ENCODE results near the gene LRFN3.
A peak's percentile ranks its signal among the peaks of the same experiment; 100 is the strongest.

Gene LRFN3

GRCh38 chr19:35928507-35928906 lies 7.7 kb upstream of the LRFN3 start:
- no peak overlapping the region for H3K23ac ChIP-seq (ENCODE audit: low read length in 2 of 2)
- H3K4me2 ChIP-seq (ENCODE audit: low read length, poor library complexity, severe bottlenecking) = no peak overlapping the region
- no peak for DNase-seq
- no peak overlapping the region for H2AFZ ChIP-seq (ENCODE audit: low read depth, low read length)
- no peak overlapping the region for H2AK5ac ChIP-seq (ENCODE audit: low read length, severe bottlenecking)
- H3K4ac ChIP-seq (ENCODE audit: low read depth in 1 of 2, low read length in 2 of 2) = no peak overlapping the region
- H4K8ac ChIP-seq (ENCODE audit: low read length) = no peak overlapping the region
- H2BK5ac ChIP-seq (ENCODE audit: low read depth, low read length, poor library complexity, severe bottlenecking) = no peak overlapping the region
- H3K79me1 ChIP-seq (replicated peaks; ENCODE audit: low read length, poor library complexity, severe bottlenecking) = no peaks in the 10 kb centered on the region
- H3K9me3 ChIP-seq (ENCODE audit: control insufficient read depth, low read length) = peaks cover 10% of the 10 kb centered on the region
- H3K4me3 ChIP-seq (ENCODE audit: insufficient read depth in 1 of 2, low read depth in 1 of 2, low read length in 2 of 2) = no peak overlapping the region
- no peak overlapping the region for H3K14ac ChIP-seq (ENCODE audit: low read length in 2 of 2)
- no peak overlapping the region for H3K27ac ChIP-seq (ENCODE audit: low read length, poor library complexity, severe bottlenecking)
- H2BK15ac ChIP-seq (ENCODE audit: low read depth, poor library complexity, severe bottlenecking) = no peak overlapping the region
- peaks cover 5 to 20% of the 10 kb centered on the region in 2 experiments for H3K27me3 ChIP-seq (ENCODE audit: control insufficient read depth in 1 of 2, insufficient read depth in 1 of 2, low read length in 2 of 2)
- peaks cover 2% of the 10 kb centered on the region for H3K4me1 ChIP-seq (ENCODE audit: control insufficient read depth, insufficient read depth, low read depth, low read length)
- H3K18ac ChIP-seq (ENCODE audit: low read depth in 1 of 2, low read length in 2 of 2) = no peak overlapping the region
- H2BK120ac ChIP-seq (ENCODE audit: low read depth, low read length) = no peak overlapping the region
- no peak overlapping the region for H4K91ac ChIP-seq (ENCODE audit: low read length)
- no peak overlapping the region for H2BK12ac ChIP-seq (ENCODE audit: low read length in 2 of 2)
- WGBS = 96% methylated on average over 5 of the region's 5 CpGs
- H3K9ac ChIP-seq (ENCODE audit: low read length) = no peak overlapping the region
- no peaks in the 10 kb centered on the region for H3K36me3 ChIP-seq (ENCODE audit: control insufficient read depth in 1 of 2, insufficient read depth in 2 of 2, low read depth in 1 of 2, low read length in 2 of 2)

- Histone ChIP-seq H3K4ac (ENCODE audit: low read depth in 1 of 2, low read length in 2 of 2) (no peak overlapping the region), H3K9me3 (ENCODE audit: control insufficient read depth, low read length) (peaks cover 10% of the 10 kb centered on the region), H3K79me1 (replicated peaks; ENCODE audit: low read length, poor library complexity, severe bottlenecking) (no peaks in the 10 kb centered on the region), H3K4me2 (ENCODE audit: low read length, poor library complexity, severe bottlenecking) (no peak overlapping the region), H3K23ac (ENCODE audit: low read length in 2 of 2) (no peak overlapping the region), H2BK12ac (ENCODE audit: low read length in 2 of 2) (no peak overlapping the region), H3K9ac (ENCODE audit: low read length) (no peak overlapping the region), H3K14ac (ENCODE audit: low read length in 2 of 2) (no peak overlapping the region), H3K27me3 (ENCODE audit: control insufficient read depth in 1 of 2, insufficient read depth in 1 of 2, low read length in 2 of 2) (peaks cover 5 to 14% of the 10 kb centered on the region in 2 experiments), H2AK5ac (ENCODE audit: low read length, severe bottlenecking) (no peak overlapping the region), H2BK120ac (ENCODE audit: low read depth, low read length) (no peak overlapping the region), H3K4me3 (ENCODE audit: insufficient read depth in 1 of 2, low read depth in 1 of 2, low read length in 2 of 2) (no peak overlapping the region), H3K18ac (ENCODE audit: low read depth in 1 of 2, low read length in 2 of 2) (no peak overlapping the region), H3K4me1 (ENCODE audit: control insufficient read depth, insufficient read depth, low read depth, low read length) (peaks cover 2% of the 10 kb centered on the region), H4K8ac (ENCODE audit: low read length) (no peak overlapping the region), H2BK5ac (ENCODE audit: low read depth, low read length, poor library complexity, severe bottlenecking) (no peak overlapping the region), H3K27ac (ENCODE audit: low read length, poor library complexity, severe bottlenecking) (no peak overlapping the region), H2BK15ac (ENCODE audit: low read depth, poor library complexity, severe bottlenecking) (no peak overlapping the region), H3K36me3 (ENCODE audit: control insufficient read depth in 1 of 2, insufficient read depth in 2 of 2, low read depth in 1 of 2, low read length in 2 of 2) (no peaks in the 10 kb centered on the region), H4K91ac (ENCODE audit: low read length) (no peak overlapping the region), H2AFZ (ENCODE audit: low read depth, low read length) (no peak overlapping the region)
- no peak for DNase-seq
- WGBS = 67% methylated on average over 2 of the region's 2 CpGs
Observed at GRCh38 chr19:35929876-35930275, 6.3 kb upstream of the LRFN3 start.

- Histone ChIP-seq H3K14ac (ENCODE audit: low read length in 2 of 2) (no peak overlapping the region), H4K8ac (ENCODE audit: low read length) (peak overlapping the region; percentile 64), H3K36me3 (ENCODE audit: control insufficient read depth in 1 of 2, insufficient read depth in 2 of 2, low read depth in 1 of 2, low read length in 2 of 2) (no peaks in the 10 kb centered on the region), H3K4me1 (ENCODE audit: control insufficient read depth, insufficient read depth, low read depth, low read length) (peaks cover 11% of the 10 kb centered on the region), H3K27me3 (ENCODE audit: control insufficient read depth in 1 of 2, insufficient read depth in 1 of 2, low read length in 2 of 2) (peaks cover 0 to 5% of the 10 kb centered on the region in 2 experiments), H3K4me3 (ENCODE audit: insufficient read depth in 1 of 2, low read depth in 1 of 2, low read length in 2 of 2) (peak overlapping the region in 1 of 2 experiments; percentile 65), H3K9me3 (ENCODE audit: control insufficient read depth, low read length) (no peaks in the 10 kb centered on the region), H3K23ac (ENCODE audit: low read length in 2 of 2) (no peak overlapping the region), H2AK5ac (ENCODE audit: low read length, severe bottlenecking) (no peak overlapping the region), H3K9ac (ENCODE audit: low read length) (peak overlapping the region; percentile 71), H3K4ac (ENCODE audit: low read depth in 1 of 2, low read length in 2 of 2) (peak overlapping the region in 1 of 2 experiments; percentile 51), H2BK12ac (ENCODE audit: low read length in 2 of 2) (peak overlapping the region in 1 of 2 experiments; percentile 31), H3K27ac (ENCODE audit: low read length, poor library complexity, severe bottlenecking) (peak overlapping the region; percentile 74), H2BK5ac (ENCODE audit: low read depth, low read length, poor library complexity, severe bottlenecking) (no peak overlapping the region), H2AFZ (ENCODE audit: low read depth, low read length) (no peak overlapping the region), H3K18ac (ENCODE audit: low read depth in 1 of 2, low read length in 2 of 2) (peak overlapping the region; percentile 24 to 62), H3K79me1 (replicated peaks; ENCODE audit: low read length, poor library complexity, severe bottlenecking) (peaks cover 8% of the 10 kb centered on the region), H2BK120ac (ENCODE audit: low read depth, low read length) (no peak overlapping the region), H2BK15ac (ENCODE audit: low read depth, poor library complexity, severe bottlenecking) (no peak overlapping the region), H4K91ac (ENCODE audit: low read length) (no peak overlapping the region), H3K4me2 (ENCODE audit: low read length, poor library complexity, severe bottlenecking) (peak overlapping the region; percentile 99)
- 2% methylated on average over 46 of the region's 47 CpGs for WGBS
- peak; percentile 99 for DNase-seq
Observed at GRCh38 chr19:35931161-35931873, 4.9 kb upstream of the LRFN3 start.

- peak overlapping the region; percentile 29 for H2AFZ ChIP-seq (ENCODE audit: low read depth, low read length)
- no peak overlapping the region for H3K4me3 ChIP-seq (ENCODE audit: insufficient read depth in 1 of 2, low read depth in 1 of 2, low read length in 2 of 2)
- H3K27ac ChIP-seq (ENCODE audit: low read length, poor library complexity, severe bottlenecking) = no peak overlapping the region
- WGBS = 10% methylated on average over 7 of the region's 9 CpGs
- no peak overlapping the region for H3K14ac ChIP-seq (ENCODE audit: low read length in 2 of 2)
- no peak for DNase-seq
- H3K9me3 ChIP-seq (ENCODE audit: control insufficient read depth, low read length) = no peaks in the 10 kb centered on the region
- H2BK15ac ChIP-seq (ENCODE audit: low read depth, poor library complexity, severe bottlenecking) = no peak overlapping the region
- H3K18ac ChIP-seq (ENCODE audit: low read depth in 1 of 2, low read length in 2 of 2) = no peak overlapping the region
- peaks cover 11% of the 10 kb centered on the region for H3K79me1 ChIP-seq (replicated peaks; ENCODE audit: low read length, poor library complexity, severe bottlenecking)
- H2BK12ac ChIP-seq (ENCODE audit: low read length in 2 of 2) = no peak overlapping the region
- H2BK120ac ChIP-seq (ENCODE audit: low read depth, low read length) = no peak overlapping the region
- no peak overlapping the region for H2BK5ac ChIP-seq (ENCODE audit: low read depth, low read length, poor library complexity, severe bottlenecking)
- H3K27me3 ChIP-seq (ENCODE audit: control insufficient read depth in 1 of 2, insufficient read depth in 1 of 2, low read length in 2 of 2) = peaks cover 0 to 2% of the 10 kb centered on the region in 2 experiments
- no peak overlapping the region for H3K4ac ChIP-seq (ENCODE audit: low read depth in 1 of 2, low read length in 2 of 2)
- H2AK5ac ChIP-seq (ENCODE audit: low read length, severe bottlenecking) = no peak overlapping the region
- H3K4me1 ChIP-seq (ENCODE audit: control insufficient read depth, insufficient read depth, low read depth, low read length) = peaks cover 13% of the 10 kb centered on the region
- peak overlapping the region; percentile 6 for H3K9ac ChIP-seq (ENCODE audit: low read length)
- H3K36me3 ChIP-seq (ENCODE audit: control insufficient read depth in 1 of 2, insufficient read depth in 2 of 2, low read depth in 1 of 2, low read length in 2 of 2) = no peaks in the 10 kb centered on the region
- H3K4me2 ChIP-seq (ENCODE audit: low read length, poor library complexity, severe bottlenecking) = no peak overlapping the region
- H3K23ac ChIP-seq (ENCODE audit: low read length in 2 of 2) = no peak overlapping the region
- H4K8ac ChIP-seq (ENCODE audit: low read length) = no peak overlapping the region
- no peak overlapping the region for H4K91ac ChIP-seq (ENCODE audit: low read length)
Observed at GRCh38 chr19:35931874-35932202, 4.3 kb upstream of the LRFN3 start.
